BLaER1 (cell line): ENCODE results near the gene RIPOR3.

Experiments used
- H3K27ac ChIP-seq: shearing (Covaris generic); formaldehyde crosslinking; 2 replicates; pipeline ENCODE4 v1.8.1; 2022
- H3K27me3 ChIP-seq: shearing (Covaris generic); formaldehyde crosslinking; 2 replicates; pipeline ENCODE4 v1.8.1; 2022
- H3K36me3 ChIP-seq: shearing (Covaris generic); formaldehyde crosslinking; 2 replicates; pipeline ENCODE4 v1.8.1; 2022
- H3K4me1 ChIP-seq: shearing (Covaris generic); formaldehyde crosslinking; 2 replicates; pipeline ENCODE4 v1.8.1; 2022
- H3K4me2 ChIP-seq: shearing (Covaris generic); formaldehyde crosslinking; 2 replicates; pipeline ENCODE4 v1.8.1; 2022
- H3K4me3 ChIP-seq: shearing (Covaris generic); formaldehyde crosslinking; 2 replicates; pipeline ENCODE4 v1.8.1; 2022
- H3K9ac ChIP-seq: shearing (Covaris generic); formaldehyde crosslinking; 2 replicates; pipeline ENCODE4 v1.8.1; 2022
- H3K9me3 ChIP-seq: shearing (Covaris generic); formaldehyde crosslinking; 2 replicates; pipeline ENCODE4 v1.8.1; 2022
- H4K20me1 ChIP-seq: shearing (Covaris generic); formaldehyde crosslinking; 2 replicates; pipeline ENCODE4 v1.8.1; 2022
- Cebpa-rat ChIP-seq: shearing (Covaris generic); IDR thresholded peaks from 2 replicates; pipeline ENCODE4 v1.8.1; 2022

RIPOR3 gene

DNA sequence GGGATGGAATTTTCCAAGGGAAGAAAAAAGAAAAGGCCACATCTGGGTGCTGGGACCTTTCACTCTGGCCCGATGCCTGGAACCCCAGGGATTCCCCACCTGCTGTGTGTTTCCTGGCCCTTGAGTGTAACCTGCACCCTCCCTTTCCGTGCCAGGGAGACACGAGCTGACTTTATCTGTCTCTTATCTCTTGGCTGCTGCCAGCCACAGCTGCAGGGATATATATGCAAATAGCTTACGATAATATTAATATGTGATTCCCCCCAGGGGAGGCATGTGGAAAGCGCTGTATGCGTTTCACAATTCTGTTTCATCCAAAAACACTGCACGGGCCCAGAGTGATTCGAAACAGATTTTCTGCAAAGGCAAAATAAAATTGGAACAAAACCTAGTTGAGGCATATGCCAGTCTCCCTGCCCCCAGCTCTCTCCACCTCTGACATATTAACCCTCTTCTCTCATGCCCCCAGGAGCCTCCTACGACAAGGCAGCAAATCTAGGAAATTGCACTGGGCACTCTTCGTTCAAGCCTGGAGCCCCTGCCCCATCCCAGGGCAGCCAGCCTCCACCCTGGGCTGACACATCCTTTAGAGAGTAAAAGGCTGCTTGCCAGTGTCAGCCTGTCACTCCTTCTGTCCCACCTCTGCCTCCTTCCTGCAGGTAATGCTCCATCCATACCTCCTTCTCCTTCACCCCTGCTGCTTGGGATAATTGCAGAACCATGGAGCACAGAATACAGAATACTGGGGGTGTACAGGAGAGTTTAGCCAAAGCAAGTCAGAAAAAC, 1.3 kb downstream of the RIPOR3 start:
- H3K36me3 ChIP-seq = no peaks in the 10 kb centered on the region
- H3K4me2 ChIP-seq = peak overlapping the region; percentile 76

DNA sequence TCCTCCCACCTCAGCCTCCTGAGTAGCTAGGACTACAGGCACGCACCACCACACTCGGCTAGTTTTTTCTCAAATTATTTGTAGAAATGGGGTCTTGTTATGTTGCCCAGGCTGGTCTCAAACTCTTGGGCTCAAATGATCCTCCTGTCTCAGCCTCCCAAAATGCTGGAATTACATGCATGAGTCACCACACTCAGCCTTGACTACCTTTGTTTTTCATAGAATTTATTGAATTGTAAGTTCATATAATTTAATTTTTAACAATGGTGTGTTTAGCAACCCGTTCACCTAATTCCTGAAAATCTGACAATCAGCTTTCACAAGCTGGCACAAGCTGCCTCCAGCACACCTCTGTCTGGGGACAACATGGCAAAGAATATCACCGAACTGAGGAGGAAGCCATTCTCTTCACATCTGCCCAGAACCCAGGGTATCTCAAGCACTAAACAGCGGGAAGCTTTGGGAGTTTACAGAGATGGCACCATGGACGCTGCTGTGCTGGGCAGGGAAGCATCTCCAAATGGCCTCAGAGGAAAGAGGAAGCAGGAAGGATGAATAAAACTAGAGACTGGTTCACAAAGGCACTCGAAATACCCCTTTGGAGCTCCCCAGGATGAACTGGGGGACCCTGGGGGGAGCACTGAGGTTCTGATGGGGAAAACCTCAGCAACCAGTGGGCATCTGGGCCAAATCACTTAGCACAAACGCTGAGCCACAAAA, 2.9 kb downstream of the RIPOR3 start:
- no peak overlapping the region for H3K9ac ChIP-seq
- no peaks in the 10 kb centered on the region for H3K36me3 ChIP-seq
- H3K4me3 ChIP-seq = no peak overlapping the region
- 0 out of 2 replicates have a peak, but pooled peaks cover 4% of the 10 kb centered on the region for H3K27me3 ChIP-seq
- H4K20me1 ChIP-seq = no peaks in the 10 kb centered on the region
- H3K4me2 ChIP-seq = no peak overlapping the region
- TF ChIP-seq Cebpa-rat = no peak
- no peaks in the 10 kb centered on the region for H3K9me3 ChIP-seq
- no peak overlapping the region for H3K27ac ChIP-seq
- peaks cover 45% of the 10 kb centered on the region for H3K4me1 ChIP-seq

More for the DNA sequence above, 1.3 kb downstream of the RIPOR3 start:
- Histone ChIP-seq H3K4me1 (peaks cover 45% of the 10 kb centered on the region), H3K27me3 (0 out of 2 replicates have a peak, but pooled peaks cover 4% of the 10 kb centered on the region), H3K9ac (peak overlapping the region; percentile 50; the same call in 1 of the 2 replicates), H4K20me1 (no peaks in the 10 kb centered on the region), H3K4me3 (no peak overlapping the region), H3K9me3 (no peaks in the 10 kb centered on the region), H3K27ac (peak overlapping the region; percentile 66; the same call in 1 of the 2 replicates)
- peak; percentile 72 for TF ChIP-seq Cebpa-rat

DNA sequence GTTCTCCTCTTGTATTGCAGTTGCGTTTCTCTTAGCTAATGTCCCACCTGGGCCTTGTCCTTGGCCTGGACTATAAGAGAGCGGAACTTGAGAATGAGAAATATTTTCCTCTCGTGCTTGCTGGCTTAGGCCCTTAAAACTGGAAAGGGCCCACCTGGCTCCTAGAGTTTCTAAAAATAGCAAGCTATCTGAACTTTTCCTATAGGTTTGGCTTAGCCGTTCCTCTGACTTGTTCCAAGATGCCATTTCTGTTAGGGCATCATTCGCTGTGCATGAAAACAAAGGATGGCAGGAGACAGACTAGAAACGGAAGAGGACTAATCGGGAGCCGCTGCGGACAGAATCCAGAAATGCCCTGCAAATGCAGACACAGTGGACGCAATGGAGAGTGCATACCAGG, 4.5 kb downstream of the RIPOR3 start:
- no peaks in the 10 kb centered on the region for H3K36me3 ChIP-seq
- no peaks in the 10 kb centered on the region for H4K20me1 ChIP-seq
- 0 out of 2 replicates have a peak, but pooled peaks cover 4% of the 10 kb centered on the region for H3K27me3 ChIP-seq
- no peak for TF ChIP-seq Cebpa-rat
- no peaks in the 10 kb centered on the region for H3K9me3 ChIP-seq
- H3K4me2 ChIP-seq = no peak overlapping the region; the same call in 1 of the 2 replicates
- peaks cover 41% of the 10 kb centered on the region for H3K4me1 ChIP-seq
- no peak overlapping the region for H3K4me3 ChIP-seq
- H3K9ac ChIP-seq = no peak overlapping the region
- H3K27ac ChIP-seq = no peak overlapping the region

DNA sequence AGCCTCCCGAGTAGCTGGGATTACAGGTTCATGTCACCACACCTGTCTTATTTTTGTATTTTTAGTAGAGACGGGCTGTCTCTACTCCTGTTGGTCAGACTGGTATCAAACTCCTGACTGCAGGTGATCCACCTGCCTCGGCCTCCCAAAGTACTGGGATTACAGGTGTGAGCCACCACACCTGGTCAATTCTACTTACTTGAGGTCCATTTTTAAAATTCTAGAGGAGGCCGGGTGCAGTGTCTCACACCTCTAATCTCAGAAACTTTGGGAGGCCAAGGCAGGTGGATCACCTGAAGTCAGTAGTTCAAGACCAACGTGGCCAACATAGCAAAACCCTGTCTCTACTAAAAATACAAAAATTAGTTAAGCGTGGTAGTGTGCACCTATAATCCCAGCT, 7.8 kb downstream of the RIPOR3 start:
- peaks cover 25% of the 10 kb centered on the region for H3K4me1 ChIP-seq
- no peaks in the 10 kb centered on the region for H3K9me3 ChIP-seq
- no peak for TF ChIP-seq Cebpa-rat
- H3K27ac ChIP-seq = no peak overlapping the region
- no peak overlapping the region for H3K4me2 ChIP-seq
- no peaks in the 10 kb centered on the region for H3K27me3 ChIP-seq
- H4K20me1 ChIP-seq = no peaks in the 10 kb centered on the region
- no peak overlapping the region for H3K4me3 ChIP-seq
- no peaks in the 10 kb centered on the region for H3K36me3 ChIP-seq
- no peak overlapping the region for H3K9ac ChIP-seq

DNA sequence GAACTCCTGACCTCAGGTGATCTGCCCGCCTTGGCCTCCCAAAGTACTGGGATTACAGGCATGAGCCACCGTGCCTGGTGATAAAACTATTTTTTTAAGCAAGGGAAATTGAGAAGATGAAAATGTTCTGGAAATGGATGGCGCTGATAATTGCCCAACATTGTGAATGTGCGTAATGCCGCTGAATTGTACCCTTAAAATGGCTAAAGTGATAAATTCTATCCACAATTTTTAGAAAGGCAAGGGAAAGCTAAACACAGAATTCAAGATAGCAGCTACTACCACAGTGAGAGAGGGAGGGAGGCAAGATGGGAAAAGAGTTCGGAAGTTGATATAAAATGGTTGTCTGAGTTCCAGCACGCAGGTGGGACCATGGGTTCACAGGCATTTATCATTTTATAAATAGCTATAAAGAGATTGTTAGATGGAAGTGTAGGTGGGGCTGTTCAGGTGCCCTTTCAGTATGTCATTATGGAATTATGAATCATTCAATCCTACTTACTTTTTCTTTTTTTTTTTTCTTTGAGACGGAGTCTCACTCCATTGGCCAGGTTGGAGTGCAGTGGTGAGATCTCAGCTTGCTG, 8.3 kb downstream of the RIPOR3 start:
- H3K27me3 ChIP-seq = no peaks in the 10 kb centered on the region
- H3K4me1 ChIP-seq = peaks cover 22% of the 10 kb centered on the region
- H4K20me1 ChIP-seq = no peaks in the 10 kb centered on the region
- no peaks in the 10 kb centered on the region for H3K36me3 ChIP-seq
- TF ChIP-seq Cebpa-rat = no peak
- H3K4me2 ChIP-seq = no peak overlapping the region
- no peak overlapping the region for H3K9ac ChIP-seq
- H3K9me3 ChIP-seq = no peaks in the 10 kb centered on the region
- H3K4me3 ChIP-seq = no peak overlapping the region
- H3K27ac ChIP-seq = no peak overlapping the region

DNA sequence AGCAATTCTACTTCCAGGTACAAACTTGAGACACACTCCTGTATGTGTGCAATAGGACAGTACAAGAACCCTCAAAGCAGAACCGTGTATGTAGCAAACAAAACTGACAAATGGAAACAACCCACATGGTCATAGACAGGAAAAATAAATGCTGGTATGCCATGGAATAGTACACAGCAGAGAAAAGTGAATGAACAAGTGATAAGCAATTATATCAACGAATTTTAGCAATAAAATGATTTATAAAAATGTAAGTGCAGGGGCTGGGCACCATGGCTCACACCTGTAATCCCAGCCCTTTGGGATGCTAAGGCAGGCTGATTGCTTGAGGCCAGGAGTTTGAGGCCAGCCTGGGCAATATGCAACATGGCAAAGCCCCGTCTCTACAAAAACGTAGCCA, 9.3 kb downstream of the RIPOR3 start:
- Histone ChIP-seq H3K9ac (no peak overlapping the region), H3K4me3 (no peak overlapping the region), H3K27me3 (no peaks in the 10 kb centered on the region), H3K27ac (no peak overlapping the region), H3K4me1 (peaks cover 21% of the 10 kb centered on the region), H3K36me3 (no peaks in the 10 kb centered on the region), H4K20me1 (no peaks in the 10 kb centered on the region), H3K9me3 (no peaks in the 10 kb centered on the region), H3K4me2 (no peak overlapping the region)
- no peak for TF ChIP-seq Cebpa-rat

DNA sequence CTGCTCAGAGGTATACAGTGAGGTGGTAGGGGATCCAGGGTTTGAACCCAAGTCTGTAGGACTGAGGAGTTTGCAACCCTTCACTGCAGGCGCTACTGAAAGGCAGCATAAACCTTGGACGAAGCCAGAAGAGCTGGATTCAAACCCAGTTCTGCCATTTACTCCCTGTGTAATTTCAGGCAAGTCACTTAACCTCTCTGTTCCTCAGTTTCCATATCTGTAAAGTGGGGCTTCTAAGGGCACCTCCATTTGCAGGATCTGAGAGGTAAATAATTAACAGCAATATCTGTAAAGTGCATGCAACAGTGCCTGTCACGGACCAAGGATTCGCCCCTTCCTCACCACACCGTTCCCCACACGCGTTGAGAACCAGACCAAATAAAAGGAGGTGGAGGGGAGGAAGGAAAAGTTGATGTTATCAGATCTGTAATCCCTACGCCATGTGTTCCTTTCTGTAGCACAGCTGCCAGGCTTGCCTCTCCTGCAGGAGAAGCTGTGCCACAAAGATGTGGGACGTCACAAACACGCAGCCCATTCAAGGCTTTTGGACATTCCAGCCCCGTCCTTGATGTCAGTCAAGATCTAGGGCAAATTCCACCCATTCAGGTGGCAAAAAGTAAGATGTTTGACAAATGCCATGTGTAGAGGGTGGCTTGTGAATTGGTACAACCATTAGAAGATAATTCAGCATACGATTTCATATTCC, 9.8 kb downstream of the RIPOR3 start:
- peak overlapping the region; percentile 33; the same call in 1 of the 2 replicates for H3K4me2 ChIP-seq
- H3K4me1 ChIP-seq = peaks cover 16% of the 10 kb centered on the region
- no peaks in the 10 kb centered on the region for H4K20me1 ChIP-seq

DNA sequence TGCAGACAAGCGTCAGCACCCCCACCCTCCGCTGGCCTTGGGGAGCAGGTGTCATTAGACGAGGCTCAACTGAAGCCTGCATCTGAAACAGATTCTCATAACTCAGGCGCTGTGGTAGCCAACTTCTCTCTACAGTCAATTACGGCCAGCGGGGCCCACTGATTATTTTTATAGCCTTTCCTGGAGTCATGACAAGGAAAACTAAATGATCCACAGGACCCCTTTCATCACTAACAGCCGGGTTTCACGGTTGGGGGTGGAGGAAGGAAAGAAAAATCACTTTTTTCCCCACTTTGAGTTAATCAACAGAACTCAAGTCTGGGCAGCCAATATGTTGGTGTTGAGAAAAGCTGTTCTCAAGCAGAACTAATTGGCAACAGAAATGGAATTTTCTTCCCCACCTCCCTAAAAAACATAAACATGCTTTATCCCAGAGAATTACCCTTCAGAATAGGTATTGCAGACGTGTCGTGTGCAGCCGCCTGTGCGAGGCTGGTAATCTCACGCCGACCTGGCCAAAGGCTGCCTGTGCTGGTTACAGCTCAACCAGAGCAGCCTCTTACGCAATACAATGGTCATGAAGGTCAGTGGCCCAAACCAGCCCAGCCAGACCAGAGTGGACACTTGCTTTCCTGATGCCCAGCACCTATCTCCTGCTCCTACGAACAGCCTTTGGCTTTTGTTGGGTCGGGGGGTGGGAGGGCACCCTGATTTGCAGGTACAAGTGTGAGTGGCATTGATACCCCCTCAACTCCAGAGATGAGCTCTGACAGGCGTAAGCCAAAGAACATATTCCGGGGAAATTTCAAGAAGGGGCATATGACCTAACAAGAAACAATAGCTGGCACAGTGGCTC, 11.0 kb downstream of the RIPOR3 start:
- Histone ChIP-seq H3K27me3 (no peaks in the 10 kb centered on the region), H3K4me1 (peaks cover 16% of the 10 kb centered on the region), H3K36me3 (no peaks in the 10 kb centered on the region), H3K9ac (no peak overlapping the region), H3K4me2 (0 out of 2 replicates have a peak overlapping the region, but pooled peaks have one; percentile 5), H4K20me1 (no peaks in the 10 kb centered on the region), H3K27ac (no peak overlapping the region), H3K9me3 (no peaks in the 10 kb centered on the region), H3K4me3 (no peak overlapping the region)
- TF ChIP-seq Cebpa-rat = peak; percentile 90

More for the DNA sequence above, 9.8 kb downstream of the RIPOR3 start:
- TF ChIP-seq Cebpa-rat = no peak
- Histone ChIP-seq H3K9ac (no peak overlapping the region), H3K27me3 (no peaks in the 10 kb centered on the region), H3K27ac (no peak overlapping the region), H3K4me3 (no peak overlapping the region), H3K36me3 (no peaks in the 10 kb centered on the region), H3K9me3 (no peaks in the 10 kb centered on the region)

DNA sequence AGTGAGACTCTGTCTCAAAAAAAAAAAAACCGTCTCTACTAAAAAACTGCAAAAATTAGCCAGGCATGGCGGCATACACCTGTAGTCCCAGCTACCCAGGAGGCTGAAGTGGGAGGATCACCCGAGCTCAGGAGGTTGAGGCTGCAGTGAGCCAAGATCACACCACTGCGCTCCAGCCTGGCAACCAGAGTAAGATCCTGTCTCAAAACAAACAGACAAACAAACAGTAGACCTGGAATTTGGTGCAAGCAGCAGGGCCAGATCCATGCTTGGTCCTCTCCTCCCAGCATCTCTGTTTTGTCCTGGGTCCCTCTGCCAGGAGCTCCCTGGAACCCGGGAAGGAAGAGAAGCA, 11.6 kb downstream of the RIPOR3 start:
- H3K4me3 ChIP-seq = no peak overlapping the region
- peaks cover 16% of the 10 kb centered on the region for H3K4me1 ChIP-seq
- no peaks in the 10 kb centered on the region for H3K9me3 ChIP-seq
- no peaks in the 10 kb centered on the region for H3K27me3 ChIP-seq
- H4K20me1 ChIP-seq = no peaks in the 10 kb centered on the region
- no peak for TF ChIP-seq Cebpa-rat
- no peak overlapping the region for H3K27ac ChIP-seq
- no peak overlapping the region for H3K9ac ChIP-seq
- no peaks in the 10 kb centered on the region for H3K36me3 ChIP-seq
- 0 out of 2 replicates have a peak overlapping the region, but pooled peaks have one; percentile 5 for H3K4me2 ChIP-seq
